SK-N-SH (cell line): ENCODE data around the gene ACOT12. TPM values are rescaled to one million over a fixed set of nuclear protein-coding genes. Genes with fewer than 3 reads are reported as not detected.

Experiments used
- CTCF ChIA-PET: fragments of 300-600, 350-600 bp; formaldehyde crosslinking; extraction: SDS; loops from one replicate; lab custom pipeline; 2021; lab: Yijun Ruan, JAX
- POLR2A ChIA-PET: fragments of 350-600 bp; sonication (Branson Sonifier 250); formaldehyde crosslinking; extraction: SDS; loops from one replicate; lab custom pipeline; 2020; ENCODE audit warnings: antibody characterized with exemption, inconsistent platforms; lab: Yijun Ruan, JAX
- DNase-seq: peaks from one replicate; pipeline ENCODE4 v3.0.0; 2012
- H2AFZ ChIP-seq: fragments of 200-600 bp; sonication (generic); 2 replicates; pipeline ENCODE4 v1.8.1; 2016; ENCODE audit warnings: antibody characterized with exemption, mild to moderate bottlenecking, low read depth
- H3F3A ChIP-seq: fragments of 200-600 bp; sonication (generic); replicated peaks from 2 replicates; pipeline ENCODE3; 2016; ENCODE audit warnings: antibody characterized with exemption, mild to moderate bottlenecking; ENCODE audit not compliant: insufficient read depth
- H3K27ac ChIP-seq, 2 experiments: fragments of 200-500 bp in 1 of 2; fragments of 200-600 bp in 1 of 2; sonication (Bioruptor generic) in 1 of 2; sonication (generic), shearing (Covaris generic) in 1 of 2; 2 replicates each; pipeline versions ENCODE4 v1.5.1 to v1.6.1; 2014 to 2016; ENCODE audit warnings: low read depth in 2 of 2, inconsistent platforms in 1 of 2, low read length in 1 of 2, mild to moderate bottlenecking in 1 of 2, mixed read lengths in 1 of 2
- H3K27me3 ChIP-seq: fragments of 200-600 bp; sonication (generic), shearing (Covaris generic); 2 replicates; pipeline ENCODE4 v1.6.1; 2016; ENCODE audit warnings: mixed run types; ENCODE audit not compliant: insufficient read depth
- H3K36me3 ChIP-seq, 2 experiments: fragments of 200-500 bp in 1 of 2; fragments of 200-600 bp in 1 of 2; sonication (Bioruptor generic) in 1 of 2; sonication (generic) in 1 of 2; replicated peaks in 1 of 2; 2 replicates each; pipeline versions ENCODE3 to v1.5.1; 2014 to 2016; ENCODE audit warnings: low read length in 1 of 2, mild to moderate bottlenecking in 1 of 2; ENCODE audit not compliant: insufficient read depth in 2 of 2, control insufficient read depth in 1 of 2
- H3K4me1 ChIP-seq, 2 experiments: fragments of 200-500 bp in 1 of 2; fragments of 200-600 bp in 1 of 2; sonication (Bioruptor generic) in 1 of 2; sonication (generic), shearing (Covaris generic) in 1 of 2; 2 replicates each; pipeline versions ENCODE4 v1.5.1 to v1.6.1; 2014 to 2016; ENCODE audit warnings: low read depth in 1 of 2, low read length in 1 of 2, mixed run types in 1 of 2; ENCODE audit not compliant: insufficient read depth in 2 of 2, control insufficient read depth in 1 of 2
- H3K4me2 ChIP-seq: fragments of 200-600 bp; sonication (generic), shearing (Covaris generic); 2 replicates; pipeline ENCODE4 v1.6.1; 2017; ENCODE audit warnings: mixed run types
- H3K4me3 ChIP-seq, 2 experiments: fragments of 200-500 bp in 1 of 2; fragments of 200-600 bp in 1 of 2; sonication (Bioruptor generic) in 1 of 2; sonication (generic), shearing (Covaris generic) in 1 of 2; 2 replicates each; pipeline versions ENCODE4 v1.5.1 to v1.8.1; 2014 to 2016; ENCODE audit warnings: low read depth in 2 of 2, inconsistent platforms in 1 of 2, low read length in 1 of 2, mild to moderate bottlenecking in 1 of 2, mixed read lengths in 1 of 2, moderate library complexity in 1 of 2
- H3K79me2 ChIP-seq: fragments of 200-600 bp; sonication (generic); 2 replicates; pipeline ENCODE4 v1.8.1; 2017; ENCODE audit warnings: mild to moderate bottlenecking; ENCODE audit not compliant: insufficient read depth
- H3K9ac ChIP-seq: fragments of 200-600 bp; sonication (generic); 2 replicates; pipeline ENCODE4 v1.6.1; 2017; ENCODE audit warnings: mixed run types
- H3K9me2 ChIP-seq: fragments of 200-600 bp; sonication (generic); 2 replicates; pipeline ENCODE4 v1.6.1; 2017; ENCODE audit warnings: mixed run types
- H3K9me3 ChIP-seq: fragments of 200-600 bp; sonication (generic); 2 replicates; pipeline ENCODE4 v1.6.1; 2017; ENCODE audit warnings: mixed run types, mild to moderate bottlenecking, moderate library complexity
- H4K20me1 ChIP-seq: fragments of 200-600 bp; sonication (generic); 2 replicates; pipeline ENCODE4 v1.6.1; 2017; ENCODE audit warnings: mild to moderate bottlenecking, mixed run types; ENCODE audit not compliant: insufficient read depth
- CHD2 ChIP-seq: fragments of 150-350 bp; IDR thresholded peaks from 2 replicates; pipeline ENCODE4 v1.6.1; 2018; ENCODE audit warnings: low read length; ENCODE audit not compliant: partially characterized antibody
- EZH2phosphoT487 ChIP-seq: fragments of 200-600 bp; sonication (generic); IDR thresholded peaks from 2 replicates; pipeline ENCODE4 v1.6.1; 2017; ENCODE audit warnings: low read depth, mixed run types, mild to moderate bottlenecking, antibody characterized with exemption, moderate library complexity, borderline replicate concordance
- FOSL2 ChIP-seq: IDR thresholded peaks from 2 replicates; pipeline ENCODE4 v1.4.0; 2012; ENCODE audit warnings: low read depth, mild to moderate bottlenecking, moderate library complexity, borderline replicate concordance
- IRF3 ChIP-seq: fragments of 150-350 bp; IDR thresholded peaks from 2 replicates; pipeline ENCODE4 v1.6.1; 2016; ENCODE audit warnings: mild to moderate bottlenecking, low read depth, low read length
- JUND ChIP-seq: IDR thresholded peaks from 2 replicates; pipeline ENCODE4 v1.4.0; 2012
- MXI1 ChIP-seq: IDR thresholded peaks from 2 replicates; pipeline ENCODE4 v1.6.1; 2012; ENCODE audit warnings: mild to moderate bottlenecking, low read depth, low read length, improper control_type of control experiment
- NFIC ChIP-seq: IDR thresholded peaks from 2 replicates; pipeline ENCODE4 v1.4.0; 2012; ENCODE audit warnings: borderline replicate concordance
- POLR2AphosphoS5 ChIP-seq: IDR thresholded peaks from 2 replicates; pipeline ENCODE4 v1.6.1; 2012; ENCODE audit warnings: low read depth, low read length
- RAD21 ChIP-seq: IDR thresholded peaks from 2 replicates; pipeline ENCODE4 v1.6.1; 2012; ENCODE audit warnings: mild to moderate bottlenecking, low read length
- RFX5 ChIP-seq: IDR thresholded peaks from 2 replicates; pipeline ENCODE4 v1.6.1; 2012; ENCODE audit warnings: mild to moderate bottlenecking, improper control_type of control experiment, low read length
- RXRA ChIP-seq: IDR thresholded peaks from 2 replicates; pipeline ENCODE4 v1.4.0; 2012; ENCODE audit warnings: low read depth, mild to moderate bottlenecking, borderline replicate concordance
- SIN3A ChIP-seq: IDR thresholded peaks from 2 replicates; pipeline ENCODE4 v1.6.1; 2012; ENCODE audit warnings: low read depth, mild to moderate bottlenecking, low read length, moderate library complexity, borderline replicate concordance
- SMC3 ChIP-seq: IDR thresholded peaks from 2 replicates; pipeline ENCODE4 v1.6.1; 2012; ENCODE audit warnings: low read depth, low read length, improper control_type of control experiment
- TAF1 ChIP-seq: IDR thresholded peaks from 2 replicates; pipeline ENCODE4 v1.6.1; 2012; ENCODE audit warnings: low read depth, mild to moderate bottlenecking, low read length, moderate library complexity, borderline replicate concordance
- TEAD4 ChIP-seq: IDR thresholded peaks from 2 replicates; pipeline ENCODE4 v1.4.0; 2012; ENCODE audit warnings: mild to moderate bottlenecking, borderline replicate concordance; ENCODE audit not compliant: insufficient read depth
- USF2 ChIP-seq: fragments of 150-350 bp; IDR thresholded peaks from 2 replicates; pipeline ENCODE4 v1.6.1; 2017; ENCODE audit warnings: antibody characterized with exemption, low read length, low read depth, borderline replicate concordance
- WGBS: methylation state at CpG from one replicate; pipeline ENCODE4 v1.1.6; 2017; ENCODE audit warnings: low lambda C conversion rate; 5-methylcytosine and 5-hydroxymethylcytosine counted together
- polyA plus RNA-seq, 3 experiments: library from polyadenylated mRNA; depleted of rRNA; stranded (reverse); fragments of >200 nt; gene quantifications; 2 replicates each; pipeline ENCODE4 v1.2.3, GENCODE V29; 2012
- TF ChIP-seq, protein P1 (sequence below): IDR thresholded peaks from 2 replicates; pipeline ENCODE4 v1.4.0; 2012; ENCODE audit warnings: low read depth, borderline replicate concordance

Gene ACOT12
- polyA plus RNA-seq, 1 of the 3 experiments (the other 2 are of a cell fraction), result 0.07 TPM

DNA sequence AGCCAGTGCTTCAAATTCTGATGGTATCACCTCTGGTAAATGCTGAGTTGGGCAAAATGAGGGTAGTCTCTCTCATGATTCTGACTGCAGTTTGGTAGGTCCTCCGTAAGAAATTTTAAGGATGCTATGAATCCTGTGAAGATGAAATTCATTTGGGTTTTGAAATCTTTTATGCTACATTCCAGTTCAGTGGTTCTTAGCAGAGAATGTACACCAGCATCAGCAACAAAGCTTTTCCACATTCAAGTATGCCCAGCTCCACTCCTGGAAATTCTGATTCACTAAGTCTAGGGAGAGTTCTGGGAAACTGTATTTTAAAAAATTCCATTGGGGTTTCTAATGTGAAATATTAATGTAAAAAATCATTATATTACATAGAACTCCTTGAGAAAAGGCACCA is 33.6 kb upstream of the ACOT12 start:
- H3K9ac ChIP-seq, result no peak overlapping the region
- H3K27me3 ChIP-seq, result no peaks in the 10 kb centered on the region
- H2AFZ ChIP-seq, result no peak overlapping the region
- H3K4me2 ChIP-seq, result no peak overlapping the region
- no peaks in the 10 kb centered on the region for H3K36me3 ChIP-seq
- peaks cover 15% of the 10 kb centered on the region for H3F3A ChIP-seq
- H3K4me3 ChIP-seq, result no peak overlapping the region
- H3K27ac ChIP-seq, result no peak overlapping the region
- H3K4me1 ChIP-seq, result peaks cover 2 to 17% of the 10 kb centered on the region in 2 experiments
- WGBS, result 83% methylated on average over 1 of the region's 1 CpG
- CTCF ChIA-PET, result interaction anchor here (1.1 to 3.0 kb wide), 2 partner anchors 744 to 831 kb away, joined by 3 to 13 read pairs; no protein-coding TSS in a partner anchor
- no peaks in the 10 kb centered on the region for H3K9me3 ChIP-seq
- no peak for DNase-seq
- H3K79me2 ChIP-seq, result no peaks in the 10 kb centered on the region
- TF ChIP-seq NFIC, result no peak
- TF ChIP-seq RAD21, result no peak
- TF ChIP-seq TEAD4, result no peak
- no peaks in the 10 kb centered on the region for H4K20me1 ChIP-seq
- POLR2A ChIA-PET, result no interaction called here
- no peaks in the 10 kb centered on the region for H3K9me2 ChIP-seq

GRCh38 chr5:81426359-81427030 is 32.6 kb upstream of the ACOT12 start:
- POLR2A ChIA-PET, result no interaction called here
- H3K9ac ChIP-seq, result no peak overlapping the region
- no peaks in the 10 kb centered on the region for H4K20me1 ChIP-seq
- H3K9me3 ChIP-seq, result no peaks in the 10 kb centered on the region
- no peak overlapping the region for H2AFZ ChIP-seq
- no peak for DNase-seq
- H3K27me3 ChIP-seq, result no peaks in the 10 kb centered on the region
- H3K4me3 ChIP-seq, result no peak overlapping the region
- peaks cover 2 to 17% of the 10 kb centered on the region in 2 experiments for H3K4me1 ChIP-seq
- peaks cover 15% of the 10 kb centered on the region for H3F3A ChIP-seq
- no peaks in the 10 kb centered on the region for H3K79me2 ChIP-seq
- H3K4me2 ChIP-seq, result 0 out of 2 replicates have a peak overlapping the region, but pooled peaks have one; percentile 1
- no peaks in the 10 kb centered on the region for H3K9me2 ChIP-seq
- TF ChIP-seq EZH2phosphoT487 (no peak), POLR2AphosphoS5 (no peak), MXI1 (no peak)
- 64% methylated on average over 3 of the region's 3 CpGs for WGBS
- peak overlapping the region in 1 of 2 experiments; percentile 30; a peak in 1 of 4 replicates for H3K27ac ChIP-seq
- CTCF ChIA-PET, result interaction anchor here (0.9 to 3.0 kb wide), 22 partner anchors 10 to 832 kb away, joined by 3 to 18 read pairs (median 6); partner anchors contain the start of gene SSBP2
- H3K36me3 ChIP-seq, result no peaks in the 10 kb centered on the region

GRCh38 chr5:81425569-81425968 is 31.6 kb upstream of the ACOT12 start:
- H3K4me2 ChIP-seq, result 0 out of 2 replicates have a peak overlapping the region, but pooled peaks have one; percentile 1
- no peaks in the 10 kb centered on the region for H3K79me2 ChIP-seq
- peak; percentile 45 for DNase-seq
- peaks cover 18% of the 10 kb centered on the region for H3F3A ChIP-seq
- POLR2A ChIA-PET, result no interaction called here
- H3K27me3 ChIP-seq, result no peaks in the 10 kb centered on the region
- H3K27ac ChIP-seq, result peak overlapping the region in 1 of 2 experiments; percentile 30; a peak in 1 of 4 replicates
- H4K20me1 ChIP-seq, result no peaks in the 10 kb centered on the region
- no peaks in the 10 kb centered on the region for H3K9me2 ChIP-seq
- no peak overlapping the region for H3K9ac ChIP-seq
- H2AFZ ChIP-seq, result peak overlapping the region; percentile 26; the same call in 1 of the 2 replicates
- H3K4me1 ChIP-seq, result peaks cover 2 to 25% of the 10 kb centered on the region in 2 experiments
- WGBS, result 11% methylated on average over 2 of the region's 2 CpGs
- CTCF ChIA-PET, result interaction anchor here (0.6 to 3.0 kb wide), 37 partner anchors 9 to 833 kb away, joined by 3 to 18 read pairs (median 3); partner anchors contain the start of gene SSBP2
- H3K9me3 ChIP-seq, result no peaks in the 10 kb centered on the region
- no peak overlapping the region; a peak in 1 of 4 replicates for H3K4me3 ChIP-seq
- H3K36me3 ChIP-seq, result no peaks in the 10 kb centered on the region
- TF ChIP-seq IRF3, result no peak
- TF ChIP-seq FOSL2, result no peak
- TF ChIP-seq, protein P1, sequence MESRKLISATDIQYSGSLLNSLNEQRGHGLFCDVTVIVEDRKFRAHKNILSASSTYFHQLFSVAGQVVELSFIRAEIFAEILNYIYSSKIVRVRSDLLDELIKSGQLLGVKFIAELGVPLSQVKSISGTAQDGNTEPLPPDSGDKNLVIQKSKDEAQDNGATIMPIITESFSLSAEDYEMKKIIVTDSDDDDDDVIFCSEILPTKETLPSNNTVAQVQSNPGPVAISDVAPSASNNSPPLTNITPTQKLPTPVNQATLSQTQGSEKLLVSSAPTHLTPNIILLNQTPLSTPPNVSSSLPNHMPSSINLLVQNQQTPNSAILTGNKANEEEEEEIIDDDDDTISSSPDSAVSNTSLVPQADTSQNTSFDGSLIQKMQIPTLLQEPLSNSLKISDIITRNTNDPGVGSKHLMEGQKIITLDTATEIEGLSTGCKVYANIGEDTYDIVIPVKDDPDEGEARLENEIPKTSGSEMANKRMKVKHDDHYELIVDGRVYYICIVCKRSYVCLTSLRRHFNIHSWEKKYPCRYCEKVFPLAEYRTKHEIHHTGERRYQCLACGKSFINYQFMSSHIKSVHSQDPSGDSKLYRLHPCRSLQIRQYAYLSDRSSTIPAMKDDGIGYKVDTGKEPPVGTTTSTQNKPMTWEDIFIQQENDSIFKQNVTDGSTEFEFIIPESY, result no peak
- TF ChIP-seq SIN3A, result no peak
- no peak for TF ChIP-seq TAF1
- TF ChIP-seq RAD21, result peak; percentile 75
- no peak for TF ChIP-seq POLR2AphosphoS5
- TF ChIP-seq SMC3, result peak; percentile 57
- TF ChIP-seq RXRA, result no peak
- no peak for TF ChIP-seq USF2
- TF ChIP-seq JUND, result no peak
- TF ChIP-seq RFX5, result no peak
- TF ChIP-seq CHD2, result no peak
- no peak for TF ChIP-seq TEAD4
